ENCODE measurements around the gene TMEM219. TPM values are rescaled to one million over a fixed set of nuclear protein-coding genes. Genes with fewer than 3 reads are reported as not detected.
"Not testable (repeated sequence)": the region's sequence is repeated elsewhere in the genome, so short reads cannot be mapped to it uniquely, and the experiment has no call there.

Gene TMEM219
- total RNA-seq, 2 donors from 2014 or later: 73.8 to 78.8 TPM

DNA sequence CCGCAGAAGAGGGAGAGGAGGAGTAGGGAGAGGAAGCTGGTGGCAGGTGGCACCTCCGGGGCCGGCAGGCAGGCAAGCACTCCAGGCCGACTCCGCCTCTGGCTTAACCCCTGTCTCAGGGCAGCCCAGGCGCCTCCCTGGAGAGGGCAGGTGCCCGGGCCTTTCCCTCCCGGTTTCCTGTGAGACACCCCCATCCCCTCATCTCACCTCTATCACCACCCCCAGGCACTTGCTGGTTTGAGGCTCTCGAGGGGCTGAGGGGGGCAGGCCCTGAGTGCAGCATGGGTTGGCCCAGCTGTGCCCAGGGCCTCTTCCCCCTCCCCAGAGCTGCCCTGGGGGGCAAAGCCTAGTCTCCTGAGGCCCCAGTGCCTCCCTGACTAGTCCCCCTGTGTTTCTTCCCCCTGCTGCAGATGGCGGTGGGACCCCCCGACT is 42.9 kb downstream of the TMEM219 start:
- ATAC-seq: peak; percentile 3 to 13
- intact Hi-C loops (cut with DNase I): loop anchor here in 1 of 2 donors (10.0 kb wide), 1 partner anchor 140 kb away; the partner anchor contains the start of gene CDIPT

DNA sequence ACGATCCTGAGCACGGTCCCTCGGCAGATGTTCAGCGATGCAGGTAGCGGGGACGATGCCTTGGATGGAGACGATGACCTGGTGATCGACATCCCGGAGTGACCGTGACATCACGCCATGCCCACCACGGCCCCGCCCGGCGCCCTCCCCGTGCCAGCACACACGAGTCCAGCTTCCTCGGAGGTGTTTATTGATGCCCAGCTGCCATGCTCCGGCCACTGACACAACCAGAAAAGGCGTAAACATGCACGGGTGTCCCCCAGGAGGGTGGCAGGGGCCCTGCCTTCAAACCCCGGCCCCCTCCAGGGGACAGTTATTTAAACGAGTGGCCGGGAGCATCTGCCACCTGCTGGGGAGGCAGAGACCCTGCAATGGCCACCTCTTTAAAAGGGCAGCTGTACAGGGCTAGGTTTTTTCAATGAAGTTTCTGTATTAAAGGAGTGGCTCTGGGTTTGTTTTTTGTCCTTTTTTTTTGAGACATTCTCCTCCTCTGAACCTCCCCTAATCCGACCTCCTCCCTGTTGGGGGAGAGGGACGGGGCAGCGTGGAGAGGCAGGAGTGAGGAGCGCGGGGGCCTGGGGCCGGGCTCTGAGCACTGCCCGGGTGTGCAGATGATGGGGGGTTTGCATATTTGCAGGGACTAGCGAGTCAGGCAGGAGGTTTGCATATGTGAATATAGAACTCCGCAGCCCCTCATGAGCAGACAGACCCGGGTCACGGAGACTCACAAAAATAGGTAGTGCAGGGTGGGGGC is 43.6 kb downstream of the TMEM219 start:
- ATAC-seq (peak; percentile 36 to 62), DNase-seq (no peak)
- intact Hi-C loops (cut with DNase I): loop anchor here in 1 of 2 donors (10.0 kb wide), 1 partner anchor 141 kb away; the partner anchor contains the start of gene CDIPT

More for the DNA sequence above, 42.9 kb downstream of the TMEM219 start:
- DNase-seq: no peak

DNA sequence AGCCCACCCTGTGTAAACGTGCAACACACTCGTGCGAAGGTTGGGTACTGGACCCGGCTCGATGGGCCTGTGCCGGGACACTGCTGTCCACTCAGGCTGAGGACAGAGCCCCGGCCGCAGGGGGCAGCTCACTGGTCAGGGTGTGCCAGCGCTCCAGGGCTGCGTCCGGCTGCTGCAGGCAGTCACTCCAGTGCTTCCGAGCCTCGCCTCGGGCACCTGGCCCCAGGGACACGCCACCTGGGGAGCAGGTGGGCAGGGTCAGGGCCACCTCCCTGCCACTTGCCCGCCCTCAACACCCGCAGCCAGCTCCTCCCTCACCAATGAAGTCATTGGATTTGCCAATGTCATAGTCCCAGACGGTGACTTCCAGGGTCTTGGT is 44.2 kb downstream of the TMEM219 start:
- no peak for ATAC-seq
- intact Hi-C loops (cut with DNase I): loop anchor here in 1 of 2 donors (10.0 kb wide), 1 partner anchor 141 kb away; the partner anchor contains the start of gene CDIPT
- no peak for DNase-seq

DNA sequence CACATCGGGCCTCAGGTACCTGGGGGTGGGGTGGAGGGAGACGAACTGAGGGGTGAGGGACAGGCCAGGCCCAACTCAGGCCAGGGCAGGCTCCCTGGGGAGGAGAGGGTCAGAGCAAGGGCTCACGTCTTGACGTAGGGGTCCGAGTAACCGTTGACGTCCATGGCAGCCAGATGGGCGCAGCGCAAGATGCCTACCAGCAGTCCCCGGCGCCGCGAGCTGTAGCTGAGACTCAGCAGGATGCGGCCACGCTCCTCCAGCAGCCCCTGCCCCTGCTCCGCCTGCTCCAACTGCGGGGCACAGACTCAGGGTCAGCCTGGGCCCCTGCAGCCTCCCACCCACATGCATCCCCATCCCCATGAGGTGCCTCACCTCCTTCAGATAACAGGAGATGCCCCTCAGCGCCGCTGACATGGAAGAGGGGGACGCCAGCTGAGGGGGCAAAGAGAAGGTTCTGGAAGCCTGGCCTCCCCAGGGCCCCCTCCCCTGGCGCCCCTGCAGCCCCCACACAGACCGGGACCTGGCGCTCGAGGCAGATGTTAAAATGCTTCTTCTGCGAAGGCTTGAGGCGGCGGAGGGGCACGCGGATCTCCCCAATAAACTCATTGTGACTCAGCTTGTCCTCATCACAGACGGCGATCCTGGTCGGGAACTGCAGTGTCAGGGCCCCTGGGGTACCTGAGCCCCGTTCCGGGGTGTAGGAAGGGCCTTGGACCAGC is 44.9 kb downstream of the TMEM219 start:
- DNase-seq: no peak

DNA sequence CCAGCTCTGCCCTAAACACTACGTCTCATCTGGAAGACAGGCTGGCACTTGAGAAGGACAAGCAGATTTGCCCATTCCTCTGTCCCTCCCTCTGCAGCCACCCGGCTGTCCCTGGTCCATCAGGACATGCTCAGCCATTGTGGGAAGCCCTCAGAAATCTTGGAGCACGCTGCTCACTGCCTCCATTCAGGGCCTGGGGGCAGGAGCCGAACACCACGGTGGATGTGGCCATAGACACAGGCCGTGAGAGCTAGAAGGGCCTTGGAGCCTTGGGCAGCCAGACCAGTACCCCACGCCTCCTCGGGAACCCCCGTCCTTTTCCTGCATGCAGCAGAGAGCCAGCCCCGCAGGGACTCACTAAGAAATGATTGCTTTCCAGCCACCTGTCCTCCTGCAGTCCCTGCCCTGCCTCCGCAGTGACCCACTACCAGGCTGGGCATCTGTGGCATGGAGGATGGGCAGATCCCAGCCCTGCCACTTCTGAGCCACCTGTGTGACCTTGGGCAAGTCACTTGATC is 45.6 kb downstream of the TMEM219 start:
- DNase-seq: no peak
- no peak for ATAC-seq
- intact Hi-C loops (cut with DNase I): loop anchor here in 1 of 2 donors (10.0 kb wide), 1 partner anchor 143 kb away; the partner anchor contains the start of gene CDIPT

More for the DNA sequence above, 44.9 kb downstream of the TMEM219 start:
- ATAC-seq: no peak
- intact Hi-C loops (cut with DNase I): loop anchor here in 1 of 2 donors (10.0 kb wide), 1 partner anchor 142 kb away; the partner anchor contains the start of gene CDIPT

DNA sequence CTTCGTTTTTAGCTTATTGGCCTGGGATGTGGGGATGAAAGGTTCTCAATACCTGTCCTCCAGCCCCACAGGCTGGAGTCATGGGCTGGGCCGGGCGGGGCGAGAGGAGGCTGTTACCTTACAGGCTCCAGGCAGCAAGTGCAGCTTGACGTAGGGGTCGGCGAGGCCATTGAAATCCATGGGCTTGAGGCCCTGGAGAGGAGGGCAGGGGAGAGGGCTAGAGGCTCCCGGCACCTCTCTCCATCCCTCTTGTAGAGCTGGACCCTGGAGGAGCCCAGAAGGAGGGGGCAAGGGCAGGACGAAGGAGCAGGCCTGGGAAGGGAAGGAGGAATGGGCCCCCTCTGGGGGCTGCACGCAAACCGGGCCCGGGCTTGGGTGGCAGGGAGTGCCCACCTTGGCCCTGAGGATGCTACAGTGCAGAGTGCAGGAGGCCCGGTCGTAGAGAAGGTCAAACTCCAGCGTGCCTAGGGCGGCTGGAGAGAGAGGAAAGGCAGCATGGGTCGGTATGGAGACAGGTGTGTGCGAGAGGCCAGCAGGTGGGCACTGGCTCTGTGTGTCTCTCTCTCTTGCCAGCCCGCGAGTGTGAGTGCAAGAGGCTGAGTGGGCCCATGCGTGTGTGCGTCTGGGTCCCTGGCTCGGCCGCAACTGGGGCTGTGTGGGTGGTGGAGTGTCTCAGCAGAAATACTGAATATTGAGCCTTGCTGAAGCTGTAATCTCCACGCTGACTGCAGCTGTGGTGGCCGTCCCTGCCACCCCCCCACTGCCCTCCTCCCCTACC is 47.4 kb downstream of the TMEM219 start:
- ATAC-seq: no peak
- intact Hi-C loops (cut with DNase I): loop anchor here in 1 of 2 donors (10.0 kb wide), 1 partner anchor 144 kb away; the partner anchor contains the start of gene CDIPT
- no peak for DNase-seq

DNA sequence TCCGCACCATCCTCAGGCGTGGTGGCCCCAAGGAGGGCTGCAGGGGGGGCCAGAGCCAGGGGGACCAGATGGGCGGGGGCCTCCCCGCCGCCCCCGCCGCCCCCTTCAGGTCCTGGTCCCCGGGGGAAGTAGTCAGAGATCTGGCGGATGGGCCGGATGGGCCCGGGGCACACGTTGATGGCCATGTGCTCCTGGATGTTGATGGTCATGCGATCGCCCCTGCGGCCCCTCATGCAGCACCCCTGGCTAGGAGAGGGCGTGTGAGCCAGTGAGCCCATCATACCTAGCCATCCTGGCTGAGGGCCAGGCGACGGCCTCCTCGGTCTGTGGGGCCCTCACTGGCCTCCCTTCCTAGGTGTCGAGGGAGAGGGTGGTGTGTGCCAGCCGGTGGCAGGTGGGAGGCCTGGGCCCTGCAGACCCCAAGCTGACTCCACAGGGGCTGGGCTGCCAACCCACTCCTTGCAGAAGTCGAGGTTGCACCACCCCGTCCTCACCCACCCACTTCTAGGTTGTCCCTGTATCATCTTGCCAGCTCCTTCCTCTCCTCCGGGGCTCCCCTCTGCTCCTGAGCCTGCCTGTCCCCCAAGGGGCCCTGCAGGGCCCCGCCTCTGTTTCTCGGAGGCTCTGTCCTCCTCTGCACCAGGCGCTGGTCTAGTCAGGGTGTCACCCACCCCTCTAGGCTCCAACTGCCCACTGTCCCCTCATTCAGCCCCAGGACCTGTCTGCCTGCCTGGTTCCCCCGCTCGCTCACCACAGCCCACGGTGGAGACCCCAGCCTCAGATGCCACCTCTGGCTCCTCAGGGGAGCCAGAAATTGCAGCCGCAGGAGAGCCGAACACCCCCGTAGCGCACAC is 48.3 kb downstream of the TMEM219 start:
- no peak for DNase-seq
- ATAC-seq: peak in 1 of 2 donors; percentile 6
- intact Hi-C loops (cut with DNase I): loop anchor here (10.0 kb wide), 1 partner anchor 145 kb away; the partner anchor contains the start of gene CDIPT (in 2 of the 2)

DNA sequence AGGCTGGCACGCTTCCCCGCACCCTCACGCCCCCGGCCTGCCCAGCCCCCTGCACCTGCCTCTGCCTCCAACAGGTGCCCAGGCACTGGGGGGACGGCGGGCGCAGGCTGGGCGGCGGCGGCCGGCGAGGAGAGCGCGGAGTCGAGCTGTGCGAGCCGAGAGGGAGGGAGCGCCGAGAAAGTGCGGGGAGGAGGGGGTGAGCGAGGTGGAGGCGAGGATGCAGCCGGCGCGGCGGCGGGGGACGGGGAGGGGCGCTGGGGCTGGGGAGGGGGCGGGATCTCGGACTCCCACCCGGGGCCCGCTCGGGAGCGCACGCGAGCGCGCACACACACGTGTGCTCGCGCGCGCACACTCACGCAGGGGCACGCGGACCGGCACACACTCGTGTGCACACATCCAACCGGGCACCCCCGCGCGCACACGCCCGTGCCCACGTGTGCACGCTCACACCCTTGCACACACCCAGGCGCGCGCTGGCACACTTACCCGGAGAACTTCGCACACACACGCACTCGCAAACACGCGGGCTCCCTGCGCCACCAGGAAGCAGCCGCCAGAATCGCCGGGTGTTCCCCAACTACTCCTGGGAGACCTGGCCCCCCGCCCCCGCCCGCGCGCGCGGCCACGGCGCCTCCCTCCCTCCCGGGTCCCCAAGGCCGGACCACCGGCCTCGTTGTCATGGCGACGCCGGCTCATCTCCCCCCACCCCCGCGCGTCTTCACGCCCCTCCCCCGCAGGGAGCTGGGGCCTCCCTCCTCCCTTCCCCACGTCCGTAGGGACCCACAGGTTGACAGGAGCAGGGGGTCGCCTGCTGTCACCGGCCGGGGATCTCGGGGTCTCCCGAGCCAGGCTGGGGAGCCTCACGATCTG is 49.2 kb downstream of the TMEM219 start, which contains the start of gene DOC2A:
Gene DOC2A (minus strand): TSS at position 184 of the 870 bp plus-strand sequence. CDS start 805 bp downstream, outside the sequence.
- ATAC-seq (no peak), DNase-seq (no peak)
- intact Hi-C loops (cut with DNase I): loop anchor here in 1 of 2 donors (10.0 kb wide), 1 partner anchor 146 kb away; the partner anchor contains the start of gene CDIPT

DNA sequence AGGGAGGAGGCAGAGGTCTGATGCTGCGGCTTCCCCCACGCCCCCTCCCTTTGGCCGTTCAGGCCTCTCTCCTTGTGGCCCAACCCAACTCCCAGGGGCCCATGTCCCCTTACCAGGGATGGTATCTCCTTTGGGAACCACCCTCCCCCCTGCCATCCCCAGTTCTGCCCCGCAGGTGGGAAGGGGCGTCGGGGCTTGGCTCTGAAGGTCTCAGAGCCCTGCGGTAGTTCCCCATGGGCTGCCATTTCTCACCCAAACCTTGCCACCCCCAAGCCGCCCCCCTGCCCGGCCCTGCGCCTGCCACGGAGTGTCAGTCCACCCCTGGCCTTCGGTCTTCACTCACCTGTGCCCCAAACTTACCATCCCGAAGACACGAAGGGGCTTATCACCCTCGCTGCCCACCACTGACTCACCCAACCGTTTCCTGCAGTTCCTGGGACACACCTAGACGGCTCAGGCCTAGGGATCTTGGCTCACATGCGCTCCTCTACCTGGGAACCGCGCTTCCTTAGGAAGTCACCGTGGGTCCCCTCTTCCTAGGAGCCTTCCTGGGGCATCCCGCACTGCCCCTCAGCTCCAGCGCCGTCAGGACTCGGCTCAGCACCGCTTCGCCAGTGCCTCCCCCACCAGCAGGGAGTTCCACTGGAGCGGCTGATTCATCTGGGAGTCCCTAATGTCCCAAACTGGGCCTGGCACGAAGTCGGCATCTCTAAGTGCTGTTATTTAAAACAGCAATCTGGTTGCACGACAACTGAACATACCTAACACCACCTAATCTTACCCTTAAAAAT is 50.0 kb downstream of the TMEM219 start:
- intact Hi-C loops (cut with DNase I): loop anchor here in 1 of 2 donors (10.0 kb wide), 1 partner anchor 147 kb away; the partner anchor contains the start of gene CDIPT
- DNase-seq (no peak), ATAC-seq (no peak)

DNA sequence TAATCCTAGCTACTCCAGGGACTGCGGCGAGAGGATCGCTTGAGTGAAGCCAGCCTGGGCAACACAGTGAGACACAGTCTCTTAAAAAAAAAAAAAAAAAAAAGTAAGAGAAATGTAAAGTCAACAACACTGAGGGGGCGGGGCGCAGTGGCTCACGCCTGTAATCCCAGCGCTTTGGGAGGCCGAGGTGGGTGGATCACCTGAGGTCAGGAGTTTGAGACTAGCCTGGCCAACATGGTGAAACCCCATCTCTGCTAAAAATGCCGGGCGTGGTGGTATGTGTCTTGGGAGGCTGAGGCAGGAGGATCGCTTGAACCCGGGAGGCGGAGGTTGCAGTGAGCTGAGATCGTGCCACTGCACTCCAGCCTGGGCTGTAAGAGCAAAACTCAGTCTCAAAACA is 50.7 kb downstream of the TMEM219 start:
- intact Hi-C loops (cut with DNase I): loop anchor here in 1 of 2 donors (10.0 kb wide), 1 partner anchor 148 kb away; the partner anchor contains the start of gene CDIPT
- DNase-seq, ATAC-seq: not testable (repeated sequence)

DNA sequence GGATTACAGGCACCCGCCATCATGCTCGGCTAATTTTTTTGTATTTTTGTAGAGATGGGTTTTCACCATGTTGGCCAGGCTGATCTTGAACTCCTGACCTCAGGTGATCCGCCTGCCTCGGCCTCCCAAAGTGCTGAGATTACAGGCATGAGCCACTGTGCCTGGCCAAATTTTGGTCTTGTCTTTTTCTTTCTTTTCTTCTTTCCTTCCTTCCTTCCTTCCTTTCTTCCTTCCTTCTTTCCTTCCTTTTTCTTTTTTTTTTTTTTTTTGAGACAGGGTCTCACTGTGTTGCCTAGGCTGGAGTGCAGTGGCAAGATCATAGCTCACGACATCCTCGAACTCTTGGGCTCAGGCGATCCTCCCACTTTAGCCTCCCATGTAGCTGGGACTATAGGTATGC is 53.6 kb downstream of the TMEM219 start:
- not testable (repeated sequence) for ATAC-seq, DNase-seq
- intact Hi-C loops (cut with DNase I): loop anchor here in 1 of 2 donors (10.0 kb wide), 1 partner anchor 151 kb away; the partner anchor contains the start of gene CDIPT

DNA sequence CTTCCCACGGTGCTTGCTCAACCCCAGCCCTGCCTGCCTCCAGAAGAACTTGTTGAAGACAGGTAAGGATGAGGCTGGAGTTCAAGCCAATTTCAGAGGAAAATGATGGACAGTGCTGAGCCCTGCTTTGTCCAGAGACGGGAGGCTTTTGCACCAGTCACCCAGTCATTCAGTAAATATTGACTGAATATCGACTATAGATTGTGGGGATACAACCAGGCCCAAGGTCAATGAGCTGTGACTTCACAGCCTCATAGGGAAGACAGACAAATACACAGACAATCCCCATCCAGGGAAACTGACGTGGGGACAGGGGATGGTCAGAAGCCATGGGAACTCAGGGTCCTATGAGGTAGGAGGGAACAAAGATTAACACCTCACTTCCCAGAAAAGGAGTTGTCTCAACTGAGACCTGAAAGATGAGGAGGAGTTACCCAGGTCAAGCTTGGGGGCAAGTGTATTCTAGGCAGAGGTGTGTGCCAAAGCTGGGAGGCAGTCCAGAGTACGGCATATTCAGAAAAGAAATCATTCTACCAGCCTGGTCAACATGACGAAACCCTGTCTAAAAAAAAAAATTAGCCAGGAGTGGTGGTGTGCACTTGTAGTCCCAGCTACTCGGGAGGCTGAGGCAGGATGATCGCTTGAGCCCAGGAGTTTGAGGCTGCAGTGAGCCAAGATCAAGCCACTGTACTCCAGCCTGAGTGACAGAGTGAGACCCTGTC is 54.8 kb downstream of the TMEM219 start:
- intact Hi-C loops (cut with DNase I): loop anchor here in 1 of 2 donors (10.0 kb wide), 1 partner anchor 152 kb away; the partner anchor contains the start of gene CDIPT
- no peak for ATAC-seq
- DNase-seq: peak; percentile 1

DNA sequence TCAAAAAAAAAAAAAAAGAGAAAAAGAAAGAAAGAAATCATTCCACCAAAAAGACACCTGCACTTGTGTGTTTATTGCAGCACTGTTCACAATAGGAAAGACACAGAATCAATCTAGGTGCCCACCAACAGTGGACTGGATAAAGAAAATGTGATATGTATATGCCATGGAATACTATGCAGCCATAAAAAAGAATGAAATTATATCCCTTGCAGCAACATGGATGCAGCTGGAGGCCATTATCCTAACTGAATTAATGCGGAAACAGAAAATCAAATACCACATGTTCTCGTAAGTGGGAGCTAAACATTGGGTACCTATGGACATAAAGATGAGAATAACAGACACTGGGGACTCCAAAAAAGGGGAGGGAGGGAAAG is 55.4 kb downstream of the TMEM219 start:
- DNase-seq: no peak
- ATAC-seq: no peak
- intact Hi-C loops (cut with DNase I): loop anchor here in 1 of 2 donors (10.0 kb wide), 1 partner anchor 152 kb away; the partner anchor contains the start of gene CDIPT

DNA sequence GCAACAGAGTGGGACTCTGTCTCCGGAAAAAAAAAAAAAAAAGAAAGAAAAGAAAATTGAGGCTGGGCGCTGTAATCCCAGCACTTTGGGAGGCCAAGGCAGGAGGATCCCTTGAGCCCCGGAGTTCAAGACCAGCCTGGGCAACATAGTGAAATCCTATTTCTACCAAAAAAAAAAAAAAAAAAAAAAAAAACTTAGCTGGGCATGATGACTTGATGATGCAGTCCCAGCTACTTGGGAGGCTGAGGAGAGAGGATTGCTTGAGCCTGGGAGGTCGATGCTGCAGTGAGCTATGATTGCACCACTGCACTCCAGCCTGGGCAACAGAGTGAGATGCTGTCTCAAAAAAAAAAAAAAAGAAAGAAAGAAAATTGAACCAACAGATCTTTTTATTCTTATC is 56.1 kb downstream of the TMEM219 start:
- peak; percentile 1 for DNase-seq
- intact Hi-C loops (cut with DNase I): loop anchor here in 1 of 2 donors (10.0 kb wide), 1 partner anchor 153 kb away; the partner anchor contains the start of gene CDIPT
- not testable (repeated sequence) for ATAC-seq
